H1 (cell line): ENCODE data around the gene PTPRF. TPM values are rescaled to one million over a fixed set of nuclear protein-coding genes. Genes with fewer than 3 reads are reported as not detected.

Experiments used
- CHD1 ChIP-seq: IDR thresholded peaks from 2 replicates; pipeline ENCODE4 v1.6.1; 2012; ENCODE audit warnings: low read depth, low read length, improper control_type of control experiment
- MAFK ChIP-seq: IDR thresholded peaks from 2 replicates; pipeline ENCODE4 v1.6.1; 2012; ENCODE audit warnings: low read depth, mild to moderate bottlenecking, improper control_type of control experiment, low read length
- MAX ChIP-seq: IDR thresholded peaks from 2 replicates; pipeline ENCODE4 v1.6.1; 2012; ENCODE audit warnings: inconsistent platforms
- polyA plus RNA-seq, 7 experiments: library from polyadenylated mRNA; depleted of rRNA in 3 of 7; stranded (reverse) in 5 of 7; unstranded in 2 of 7; fragments of >200 nt in 5 of 7; fragments of 200-250 nt in 2 of 7; gene quantifications; 1 replicate in 5 of 7; 2 replicates in 1 of 7; 4 replicates in 1 of 7; pipeline versions ENCODE4 v1.2.1 to v1.2.3, GENCODE V29; 2011 to 2013; ENCODE audit warnings: missing spikeins in 2 of 7, mixed read lengths in 2 of 7
- total RNA-seq: library from RNA; stranded (reverse); fragmentation: NEBNext Ultra II Directional; extraction: Animal tissue kit (Norgen Biotek cat#: 25700); gene quantifications from 2 replicates; pipeline ENCODE4 v1.2.1, GENCODE V29; 2021
- TF ChIP-seq, protein P1 (sequence below): IDR thresholded peaks from 2 replicates; pipeline ENCODE4 v1.6.1; 2012; ENCODE audit warnings: low read length, inconsistent platforms

The PTPRF gene
- total and polyA plus RNA-seq, 2 of the 8 experiments (the other 6 are each of a cell fraction or from before 2014, with no cell fraction given): 136 to 231 TPM

- TF ChIP-seq, protein P1, sequence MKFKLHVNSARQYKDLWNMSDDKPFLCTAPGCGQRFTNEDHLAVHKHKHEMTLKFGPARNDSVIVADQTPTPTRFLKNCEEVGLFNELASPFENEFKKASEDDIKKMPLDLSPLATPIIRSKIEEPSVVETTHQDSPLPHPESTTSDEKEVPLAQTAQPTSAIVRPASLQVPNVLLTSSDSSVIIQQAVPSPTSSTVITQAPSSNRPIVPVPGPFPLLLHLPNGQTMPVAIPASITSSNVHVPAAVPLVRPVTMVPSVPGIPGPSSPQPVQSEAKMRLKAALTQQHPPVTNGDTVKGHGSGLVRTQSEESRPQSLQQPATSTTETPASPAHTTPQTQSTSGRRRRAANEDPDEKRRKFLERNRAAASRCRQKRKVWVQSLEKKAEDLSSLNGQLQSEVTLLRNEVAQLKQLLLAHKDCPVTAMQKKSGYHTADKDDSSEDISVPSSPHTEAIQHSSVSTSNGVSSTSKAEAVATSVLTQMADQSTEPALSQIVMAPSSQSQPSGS: no peak
- no peak for TF ChIP-seq MAX
- TF ChIP-seq CHD1: no peak
- TF ChIP-seq MAFK: no peak
- TF ChIP-seq, all 59 proteins: peak for 0
These were observed 139.2 kb downstream of the PTPRF start (continued) for GRCh38 chr1:43669878-43670277.
